ENCODE data around the gene HIGD1A. TPM values are rescaled to one million over a fixed set of nuclear protein-coding genes. Genes with fewer than 3 reads are reported as not detected.

HIGD1A gene
- total and polyA plus RNA-seq, 2 of the 4 experiments (the other 2 are of a cell fraction): 86.6 to 137 TPM

GRCh38 chr3:42786631-42787030 lies 17.7 kb downstream of the HIGD1A start:
- no peaks in the 10 kb centered on the region; the same call in 1 of the 2 replicates for H3K9me1 ChIP-seq (ENCODE audit: insufficient read depth, low read length)
- H3K27ac ChIP-seq (ENCODE audit: insufficient read depth, low read length): no peak overlapping the region
- H3K14ac ChIP-seq (replicated peaks; ENCODE audit: low read depth, low read length): no peak overlapping the region
- no peaks in the 10 kb centered on the region; the same call in 1 of the 2 replicates for H4K20me1 ChIP-seq (ENCODE audit: insufficient read depth, low read length)
- no peak overlapping the region for H3K9ac ChIP-seq (ENCODE audit: low read depth, low read length)
- no peak overlapping the region for H2BK120ac ChIP-seq (ENCODE audit: low read depth, low read length)
- no peak overlapping the region for H4K5ac ChIP-seq (ENCODE audit: low read depth, low read length)
- H2AK9ac ChIP-seq (replicated peaks; ENCODE audit: low read depth, low read length, poor library complexity): no peak overlapping the region
- no peaks in the 10 kb centered on the region for H3K27me3 ChIP-seq (ENCODE audit: control insufficient read depth, insufficient read depth, low read length)
- H4K8ac ChIP-seq (ENCODE audit: low read depth in 2 of 2, low read length in 2 of 2): no peak overlapping the region
- in situ Hi-C loops (cut with MboI; ENCODE audit: low sequenced_read_pairs) (loop anchor here (10.0 kb wide), 1 partner anchor 88 kb away; the partner anchor contains the start of gene CYP8B1), dilution Hi-C loops (cut with HindIII; ENCODE audit: low sequenced_read_pairs, unreplicated experiment) (no loop called here), intact Hi-C loops (cut with micrococcal nuclease) (no loop called here)
- BruUV-seq (replicated peaks): no TSS peak
- no peak overlapping the region for H3K4ac ChIP-seq (ENCODE audit: low read depth, low read length)
- ATAC-seq (ENCODE audit: low read depth): no peak
- H3K56ac ChIP-seq (ENCODE audit: extremely low read depth, insufficient read depth, low read length): no peak overlapping the region
- 0 out of 2 replicates have a peak, but pooled peaks cover 5% of the 10 kb centered on the region for H3K36me3 ChIP-seq (ENCODE audit: control insufficient read depth, insufficient read depth, low read length)
- DNase-seq: no peak
- CTCF ChIA-PET: no interaction called here
- no peak for TF ChIP-seq MXI1 (IDR thresholded peaks at IDR 0.05; ENCODE audit: borderline replicate concordance, low read depth, low read length)
- TF ChIP-seq, protein P1, sequence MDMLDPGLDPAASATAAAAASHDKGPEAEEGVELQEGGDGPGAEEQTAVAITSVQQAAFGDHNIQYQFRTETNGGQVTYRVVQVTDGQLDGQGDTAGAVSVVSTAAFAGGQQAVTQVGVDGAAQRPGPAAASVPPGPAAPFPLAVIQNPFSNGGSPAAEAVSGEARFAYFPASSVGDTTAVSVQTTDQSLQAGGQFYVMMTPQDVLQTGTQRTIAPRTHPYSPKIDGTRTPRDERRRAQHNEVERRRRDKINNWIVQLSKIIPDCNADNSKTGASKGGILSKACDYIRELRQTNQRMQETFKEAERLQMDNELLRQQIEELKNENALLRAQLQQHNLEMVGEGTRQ (IDR thresholded peaks at IDR 0.05; ENCODE audit: low read depth, low read length): no peak
- TF ChIP-seq NFE2L2 (IDR thresholded peaks at IDR 0.05; ENCODE audit: low read depth, low read length): no peak
- TF ChIP-seq RFX5 (IDR thresholded peaks at IDR 0.05; ENCODE audit: low read depth, low read length): no peak
- no peak for TF ChIP-seq CHD1 (IDR thresholded peaks at IDR 0.05; ENCODE audit: low read depth, low read length)
- TF ChIP-seq SMC3 (IDR thresholded peaks at IDR 0.05; ENCODE audit: low read depth, low read length): no peak
- TF ChIP-seq POLR2A (IDR thresholded peaks at IDR 0.05; ENCODE audit: low read depth, low read length): no peak
- no peak for TF ChIP-seq FOS (IDR thresholded peaks at IDR 0.05; ENCODE audit: low read depth, low read length)
- TF ChIP-seq, protein P2, sequence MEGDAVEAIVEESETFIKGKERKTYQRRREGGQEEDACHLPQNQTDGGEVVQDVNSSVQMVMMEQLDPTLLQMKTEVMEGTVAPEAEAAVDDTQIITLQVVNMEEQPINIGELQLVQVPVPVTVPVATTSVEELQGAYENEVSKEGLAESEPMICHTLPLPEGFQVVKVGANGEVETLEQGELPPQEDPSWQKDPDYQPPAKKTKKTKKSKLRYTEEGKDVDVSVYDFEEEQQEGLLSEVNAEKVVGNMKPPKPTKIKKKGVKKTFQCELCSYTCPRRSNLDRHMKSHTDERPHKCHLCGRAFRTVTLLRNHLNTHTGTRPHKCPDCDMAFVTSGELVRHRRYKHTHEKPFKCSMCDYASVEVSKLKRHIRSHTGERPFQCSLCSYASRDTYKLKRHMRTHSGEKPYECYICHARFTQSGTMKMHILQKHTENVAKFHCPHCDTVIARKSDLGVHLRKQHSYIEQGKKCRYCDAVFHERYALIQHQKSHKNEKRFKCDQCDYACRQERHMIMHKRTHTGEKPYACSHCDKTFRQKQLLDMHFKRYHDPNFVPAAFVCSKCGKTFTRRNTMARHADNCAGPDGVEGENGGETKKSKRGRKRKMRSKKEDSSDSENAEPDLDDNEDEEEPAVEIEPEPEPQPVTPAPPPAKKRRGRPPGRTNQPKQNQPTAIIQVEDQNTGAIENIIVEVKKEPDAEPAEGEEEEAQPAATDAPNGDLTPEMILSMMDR (conservative IDR thresholded peaks at IDR 0.05; ENCODE audit: low read depth, low read length): no peak
- TF ChIP-seq MAZ (IDR thresholded peaks at IDR 0.05; ENCODE audit: borderline replicate concordance, low read depth, low read length): no peak
- no peak for TF ChIP-seq CEBPB (IDR thresholded peaks at IDR 0.05; ENCODE audit: low read depth, low read length)
- TF ChIP-seq BHLHE40 (IDR thresholded peaks at IDR 0.05; ENCODE audit: low read depth, low read length): no peak
- TF ChIP-seq, protein P3, sequence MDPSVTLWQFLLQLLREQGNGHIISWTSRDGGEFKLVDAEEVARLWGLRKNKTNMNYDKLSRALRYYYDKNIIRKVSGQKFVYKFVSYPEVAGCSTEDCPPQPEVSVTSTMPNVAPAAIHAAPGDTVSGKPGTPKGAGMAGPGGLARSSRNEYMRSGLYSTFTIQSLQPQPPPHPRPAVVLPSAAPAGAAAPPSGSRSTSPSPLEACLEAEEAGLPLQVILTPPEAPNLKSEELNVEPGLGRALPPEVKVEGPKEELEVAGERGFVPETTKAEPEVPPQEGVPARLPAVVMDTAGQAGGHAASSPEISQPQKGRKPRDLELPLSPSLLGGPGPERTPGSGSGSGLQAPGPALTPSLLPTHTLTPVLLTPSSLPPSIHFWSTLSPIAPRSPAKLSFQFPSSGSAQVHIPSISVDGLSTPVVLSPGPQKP (IDR thresholded peaks at IDR 0.05; ENCODE audit: borderline replicate concordance, low read depth, low read length): no peak
- no peak for TF ChIP-seq RAD21 (IDR thresholded peaks at IDR 0.05; ENCODE audit: low read length)
- H3K23ac ChIP-seq (ENCODE audit: low read depth, low read length): no peak overlapping the region
- POLR2A ChIA-PET (ENCODE audit: unreplicated experiment): interaction anchor here (0.5 kb wide), 1 partner anchor 367 kb away, joined by 3 read pairs; no protein-coding TSS in a partner anchor
- no peak overlapping the region for H3K4me3 ChIP-seq (ENCODE audit: insufficient read depth, low read depth, low read length)
- WGBS, 2 experiments (ENCODE audit: extremely low coverage in 2 of 2, insufficient read length in 1 of 2): 100% methylated on average over 2 of the region's 2 CpGs; no CpG with 5 or more reads in 1 of the 2 experiments
- H3K4me1 ChIP-seq (ENCODE audit: control insufficient read depth, insufficient read depth, low read length): no peaks in the 10 kb centered on the region; the same call in 1 of the 2 replicates
- no peak overlapping the region for H3K4me2 ChIP-seq (ENCODE audit: low read depth, low read length)
- no peaks in the 10 kb centered on the region for H3K9me3 ChIP-seq (ENCODE audit: control insufficient read depth, insufficient read depth, low read length)
- H2BK20ac ChIP-seq (ENCODE audit: low read depth, low read length): no peak overlapping the region
- no peak overlapping the region for H4K91ac ChIP-seq (ENCODE audit: insufficient read depth, low read depth, low read length)
- no peak overlapping the region for H2AK5ac ChIP-seq (ENCODE audit: low read depth, low read length)
- H2AFZ ChIP-seq (replicated peaks; ENCODE audit: low read length, poor library complexity): no peak overlapping the region
- peaks cover 2 to 9% of the 10 kb centered on the region in 2 experiments; a peak in 1 of 4 replicates for H3K79me1 ChIP-seq (ENCODE audit: low read depth in 1 of 2, low read length in 2 of 2)
- no peak overlapping the region for H3K18ac ChIP-seq (ENCODE audit: low read depth, low read length)
- H2BK15ac ChIP-seq (ENCODE audit: low read depth, low read length): no peak overlapping the region
- no peak overlapping the region for H2BK5ac ChIP-seq (ENCODE audit: low read depth, low read length, poor library complexity, severe bottlenecking)

All from IMR-90 (cell line).